K562 (cell line): Measurements from ENCODE around the gene YAE1. TPM values are rescaled to one million over a fixed set of nuclear protein-coding genes. Genes with fewer than 3 reads are reported as not detected.

Experiments used
- ATAC-seq: fragments of 200-7000 bp; cut with Tn5 transposase; 3 replicates; pipeline ENCODE4 v1.9.1; 2020; ENCODE audit warnings: moderate library complexity
- BruUV-seq: library from RNA; stranded (reverse); fragments of 400-500 nt; replicated peaks from 2 replicates; lab custom pipeline; 2021; lab: Mats Ljungman, UMichigan
- CTCF ChIA-PET: fragments of 300-600 bp; formaldehyde crosslinking; extraction: SDS; loops from one replicate; lab custom pipeline; 2021; ENCODE audit warnings: low intra/inter-chr PET ratio; lab: Yijun Ruan, JAX
- POLR2A ChIA-PET: fragments of 300-600, 350-650 bp; sonication (Branson Sonifier 250); formaldehyde crosslinking; extraction: SDS; loops from one replicate; lab custom pipeline; 2021; ENCODE audit warnings: antibody characterized with exemption, inconsistent platforms; lab: Yijun Ruan, JAX
- DNase-seq, 4 experiments: peaks; one replicate each; pipeline versions ENCODE4 v3.0.0 to v3.0.0-alpha.2; 2011 to 2018; ENCODE audit warnings: low spot score in 3 of 4, mixed read lengths in 3 of 4; ENCODE audit errors: extremely low read depth in 1 of 4
- FAIRE-seq: peaks from 2 replicates; lab custom pipeline; 2011; peaks lifted over from hg19 to GRCh38; lab: Jason Lieb, UNC
- H2AFZ ChIP-seq: 2 replicates; pipeline ENCODE4 v1.6.0; 2011; ENCODE audit warnings: low read depth, low read length, control low read depth, inconsistent platforms
- H3K27ac ChIP-seq: fragments of 200-600 bp; 3 replicates; pipeline ENCODE4 v1.8.0; 2011; ENCODE audit warnings: low read depth, mild to moderate bottlenecking, control low read depth, inconsistent platforms, low read length, moderate library complexity, mixed read lengths; ENCODE audit errors: extremely low read depth
- H3K27me3 ChIP-seq, 2 experiments: fragments of 300-600 bp in 1 of 2; 2 replicates in 1 of 2; 3 replicates in 1 of 2; pipeline versions ENCODE4 v1.6.0 to v1.8.0; 2011; ENCODE audit warnings: inconsistent platforms in 2 of 2, low read length in 2 of 2, mild to moderate bottlenecking in 1 of 2, mixed read lengths in 1 of 2, moderate library complexity in 1 of 2; ENCODE audit not compliant: control insufficient read depth in 2 of 2, insufficient read depth in 2 of 2
- H3K36me3 ChIP-seq: fragments of 300-600 bp; 3 replicates; pipeline ENCODE4 v1.8.0; 2011; ENCODE audit warnings: mild to moderate bottlenecking, low read length, inconsistent platforms; ENCODE audit not compliant: control insufficient read depth, insufficient read depth
- H3K4me1 ChIP-seq, 2 experiments: fragments of 200-600 bp in 1 of 2; replicated peaks in 1 of 2; 2 replicates in 1 of 2; 3 replicates in 1 of 2; pipeline versions ENCODE4 v1.5.1 to v1.8.0; 2011; ENCODE audit warnings: inconsistent platforms in 2 of 2, low read length in 2 of 2, mild to moderate bottlenecking in 1 of 2, mixed read lengths in 1 of 2, moderate library complexity in 1 of 2; ENCODE audit not compliant: control insufficient read depth in 2 of 2, insufficient read depth in 2 of 2
- H3K4me2 ChIP-seq: 2 replicates; pipeline ENCODE4 v1.6.1; 2011; ENCODE audit warnings: low read length, control low read depth, inconsistent platforms, mixed read lengths; ENCODE audit not compliant: insufficient read depth
- H3K4me3 ChIP-seq: fragments of 200-600 bp; sonication (generic), shearing (Covaris generic); 2 replicates; pipeline ENCODE4 v1.5.1; 2016; ENCODE audit warnings: control low read depth, inconsistent platforms
- H3K79me2 ChIP-seq: fragments of 200-600 bp; 3 replicates; pipeline ENCODE4 v1.8.0; 2011; ENCODE audit warnings: low read length, inconsistent platforms; ENCODE audit not compliant: control insufficient read depth, insufficient read depth
- H3K9ac ChIP-seq, 2 experiments: 2 replicates each; pipeline versions ENCODE4 v1.6.0 to v1.6.1; 2011; ENCODE audit warnings: low read depth in 2 of 2, low read length in 2 of 2, control low read depth in 1 of 2, inconsistent platforms in 1 of 2, mild to moderate bottlenecking in 1 of 2, mixed read lengths in 1 of 2; ENCODE audit not compliant: insufficient read depth in 1 of 2
- H3K9me1 ChIP-seq: one replicate; pipeline ENCODE4 v1.6.0; 2011; ENCODE audit warnings: inconsistent platforms, mild to moderate bottlenecking, low read length, moderate library complexity; ENCODE audit not compliant: control insufficient read depth, insufficient read depth
- H3K9me3 ChIP-seq: replicated peaks from 2 replicates; pipeline ENCODE4 v1.5.1; 2011; ENCODE audit warnings: low read depth, low read length, inconsistent platforms; ENCODE audit not compliant: control insufficient read depth, insufficient read depth
- H4K20me1 ChIP-seq: replicated peaks from 2 replicates; pipeline ENCODE4 v1.6.1; 2011; ENCODE audit warnings: low read length, inconsistent platforms, mixed read lengths; ENCODE audit not compliant: control insufficient read depth, insufficient read depth
- ARID2 ChIP-seq: fragments of 450-650 bp; IDR thresholded peaks from 2 replicates; pipeline ENCODE4 v1.6.1; 2017; ENCODE audit warnings: antibody characterized with exemption, mild to moderate bottlenecking
- LCOR ChIP-seq: sonication (generic); formaldehyde crosslinking; IDR thresholded peaks from 2 replicates; pipeline ENCODE4 v1.8.0; 2022; ENCODE audit warnings: mild to moderate bottlenecking, missing genetic modification reagents
- MTF1 ChIP-seq: fragments of 250-450 bp; sonication (Bioruptor Pico); IDR thresholded peaks from 2 replicates; pipeline ENCODE4 v1.9.0; 2021; ENCODE audit warnings: moderate library complexity, mild to moderate bottlenecking, inconsistent platforms, borderline replicate concordance
- SLC30A9 ChIP-seq: fragments of 250-450 bp; sonication (Bioruptor Pico); IDR thresholded peaks from 2 replicates; pipeline ENCODE4 v1.8.0; 2022; ENCODE audit warnings: mild to moderate bottlenecking, moderate library complexity
- XRCC4 ChIP-seq: IDR thresholded peaks from one replicate; pipeline ENCODE4 v1.6.1; 2011; ENCODE audit not compliant: insufficient read depth, insufficient read length; ENCODE audit errors: extremely low read depth
- ZBTB40 ChIP-seq, 2 experiments: fragments of 450-650 bp in 1 of 2; sonication (generic) in 1 of 2; formaldehyde crosslinking in 1 of 2; IDR thresholded peaks; 2 replicates each; pipeline versions ENCODE4 v1.7.1 to v1.9.0; 2016 to 2022; ENCODE audit warnings: inconsistent platforms in 1 of 2, mild to moderate bottlenecking in 1 of 2, missing genetic modification reagents in 1 of 2
- WGBS: fragments of 100-300 bp; shearing (Covaris generic); methylation state at CpG from one replicate; pipeline ENCODE4 v1.1.6; 2016; ENCODE audit warnings: low coverage, mixed read lengths; ENCODE audit not compliant: insufficient coverage; ENCODE audit errors: missing lambda C conversion rate; 5-methylcytosine and 5-hydroxymethylcytosine counted together
- in situ Hi-C: fragments of 300-500 bp; cut with MboI; formaldehyde crosslinking; loops from 4 replicates; pipeline ENCODE4 v1.15.0; 2018; ENCODE audit warnings: inconsistent platforms, mixed read lengths
- intact Hi-C: fragments of 100-400 bp; cut with micrococcal nuclease; formaldehyde crosslinking; loops from 2 replicates; pipeline ENCODE4 v1.14.2; 2022
- polyA plus RNA-seq, 8 experiments: library from polyadenylated mRNA; depleted of rRNA in 4 of 8; stranded (reverse) in 5 of 8; unstranded in 3 of 8; fragments of >200 nt; fragmentation: Nextera tagmentation in 2 of 8; fragmentation: Illumina TruSeq in 1 of 8; extraction: Ambion mirVana in 2 of 8; extraction: Trizol in 1 of 8; gene quantifications; 2 replicates each; pipeline versions ENCODE4 v1.2.1 to v1.2.3, GENCODE V29; 2011 to 2014; ENCODE audit warnings: inconsistent platforms in 1 of 8, missing spikeins in 1 of 8
- total RNA-seq, 7 experiments: library from RNA; depleted of rRNA in 6 of 7; stranded (reverse); fragments of >200 nt in 6 of 7; fragmentation: Illumina TruSeq in 2 of 7; extraction: Trizol in 2 of 7; gene quantifications; 2 replicates each; pipeline versions ENCODE4 v1.2.1 to v1.2.3, GENCODE V29; 2011 to 2021; ENCODE audit warnings: low replicate concordance in 1 of 7

The YAE1 gene
- total and polyA plus RNA-seq, 9 of the 15 experiments (the other 6 are each of a cell fraction or from before 2014, with no cell fraction given) = 15.2 to 63.4 (median 30.1) TPM

GRCh38 chr7:39582536-39582935, 16.3 kb downstream of the YAE1 start:
- Histone ChIP-seq H3K9ac (no peak overlapping the region), H3K9me1 (no peaks in the 10 kb centered on the region), H3K27me3 (no peaks in the 10 kb centered on the region), H3K79me2 (no peaks in the 10 kb centered on the region), H3K4me3 (no peak overlapping the region), H3K9me3 (no peaks in the 10 kb centered on the region), H3K4me2 (no peak overlapping the region), H3K4me1 (peaks cover 0 to 2% of the 10 kb centered on the region in 2 experiments; a peak in 2 of 5 replicates), H4K20me1 (no peaks in the 10 kb centered on the region), H3K27ac (no peak overlapping the region), H3K36me3 (no peaks in the 10 kb centered on the region), H2AFZ (no peak overlapping the region)
- ChIA-PET POLR2A (interaction anchor here (0.6 to 1.4 kb wide), 4 partner anchors 42 to 160 kb away, joined by 3 to 4 read pairs (median 3); no protein-coding TSS in a partner anchor), CTCF (interaction anchor here (1.4 kb wide), 1 partner anchor 164 kb away, joined by 6 read pairs; no protein-coding TSS in a partner anchor)
- no peak for FAIRE-seq
- no TSS peak for BruUV-seq
- in situ Hi-C loops (loop anchor here (5.0 to 10.0 kb wide), 2 partner anchors 160 to 472 kb away; no protein-coding TSS in a partner anchor), intact Hi-C loops (no loop called here)
- peak in 1 of 4 experiments; percentile 15 for DNase-seq
- no peak for ATAC-seq
- WGBS = 70% methylated on average over 2 of the region's 2 CpGs
- no peak for TF ChIP-seq LCOR
- no peak for TF ChIP-seq MTF1
- no peak for TF ChIP-seq XRCC4
- TF ChIP-seq ZBTB40 (IDR thresholded peaks at IDR 0.05) = no peak
- no peak for TF ChIP-seq ZBTB40 (CRISPR knock-in tag; IDR thresholded peaks at IDR 0.05)
- TF ChIP-seq ARID2 = no peak
- TF ChIP-seq SLC30A9 (CRISPR knock-in tag) = no peak
- TF ChIP-seq, all 486 proteins: peak for 0
